ELR (cell line): ENCODE measurements around the gene TPSG1.
A peak's percentile ranks its signal among the peaks of the same experiment; 100 is the strongest.
"Not testable (repeated sequence)": the region's sequence is repeated elsewhere in the genome, so short reads cannot be mapped to it uniquely, and the experiment has no call there.

Source experiments
- DNase-seq: peaks from one replicate; pipeline ENCODE4 v3.0.0-alpha.2; 2015; ENCODE audit warnings: low read depth

TPSG1 gene

DNA sequence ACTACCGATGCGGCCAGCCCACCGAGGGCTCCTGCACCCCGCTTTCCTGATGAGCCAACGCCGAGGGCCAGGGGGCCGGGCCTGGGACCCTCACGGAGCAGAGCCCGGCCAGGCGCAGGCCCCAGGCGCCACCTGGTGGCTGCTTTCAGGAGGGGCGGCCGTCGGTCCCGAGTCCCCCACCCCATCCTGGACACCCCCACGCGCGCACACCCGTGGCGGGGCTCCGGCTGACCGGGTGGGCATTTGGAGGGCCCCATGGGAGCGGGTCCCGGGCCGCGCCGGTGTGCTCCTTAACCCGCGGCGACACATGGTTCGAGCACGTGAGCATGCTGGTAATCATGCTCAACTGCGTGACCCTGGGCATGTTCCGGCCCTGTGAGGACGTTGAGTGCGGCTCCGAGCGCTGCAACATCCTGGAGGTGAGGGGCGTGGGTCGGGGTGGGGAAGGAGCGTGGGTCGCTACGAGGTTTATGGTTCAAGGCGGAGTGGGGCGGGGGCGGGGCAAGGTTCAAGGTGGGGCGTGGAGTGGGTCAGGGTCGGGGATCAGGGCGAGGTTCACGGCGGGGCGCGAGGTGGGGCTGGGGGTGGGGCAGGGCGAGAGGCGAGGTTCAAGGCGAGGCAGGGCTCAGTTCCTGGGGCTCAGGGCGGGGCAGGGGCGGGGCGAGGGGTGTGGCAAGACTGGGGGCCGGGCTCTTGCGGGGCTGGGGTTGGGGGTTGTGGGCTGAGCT, 30.2 kb downstream of the TPSG1 start:
- no peak for DNase-seq

DNA sequence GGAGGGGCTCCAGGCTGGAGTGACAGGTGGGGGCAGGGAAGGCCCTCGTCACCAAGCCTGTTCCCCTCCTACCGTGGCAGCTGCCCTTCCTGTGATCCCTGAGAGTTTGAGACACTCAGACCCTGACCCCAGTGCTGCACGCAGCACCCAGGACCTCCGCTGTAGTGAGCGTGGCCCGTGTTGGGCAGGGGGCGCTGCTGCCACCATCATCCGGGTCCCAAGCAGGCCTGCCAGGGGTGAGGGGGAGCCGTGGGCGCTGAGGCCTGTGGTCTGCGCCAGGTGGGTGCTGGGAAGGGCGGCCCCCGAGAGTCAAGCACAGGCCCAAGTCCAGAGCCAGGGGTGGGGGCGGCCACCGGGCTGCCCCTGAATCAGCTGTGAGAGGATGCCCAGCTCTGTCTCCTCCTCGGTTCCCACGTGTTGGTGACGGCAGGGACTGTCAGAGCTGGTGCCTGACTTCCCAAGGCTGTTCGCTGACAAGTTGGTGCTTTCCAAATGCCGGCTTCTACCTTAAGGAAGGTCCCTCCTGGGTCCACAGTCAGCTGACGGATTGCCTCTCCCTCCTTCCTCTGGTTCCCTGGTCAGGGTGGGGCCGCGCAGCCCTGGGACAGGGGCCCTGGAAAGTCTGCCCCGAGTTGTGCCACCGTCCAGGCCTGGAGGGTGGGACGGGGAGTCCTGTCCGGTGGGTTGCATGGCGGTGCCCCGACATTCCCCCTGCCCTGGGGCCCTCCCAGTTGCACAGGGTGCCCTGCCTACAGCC, 31.1 kb downstream of the TPSG1 start:
- DNase-seq, result no peak

DNA sequence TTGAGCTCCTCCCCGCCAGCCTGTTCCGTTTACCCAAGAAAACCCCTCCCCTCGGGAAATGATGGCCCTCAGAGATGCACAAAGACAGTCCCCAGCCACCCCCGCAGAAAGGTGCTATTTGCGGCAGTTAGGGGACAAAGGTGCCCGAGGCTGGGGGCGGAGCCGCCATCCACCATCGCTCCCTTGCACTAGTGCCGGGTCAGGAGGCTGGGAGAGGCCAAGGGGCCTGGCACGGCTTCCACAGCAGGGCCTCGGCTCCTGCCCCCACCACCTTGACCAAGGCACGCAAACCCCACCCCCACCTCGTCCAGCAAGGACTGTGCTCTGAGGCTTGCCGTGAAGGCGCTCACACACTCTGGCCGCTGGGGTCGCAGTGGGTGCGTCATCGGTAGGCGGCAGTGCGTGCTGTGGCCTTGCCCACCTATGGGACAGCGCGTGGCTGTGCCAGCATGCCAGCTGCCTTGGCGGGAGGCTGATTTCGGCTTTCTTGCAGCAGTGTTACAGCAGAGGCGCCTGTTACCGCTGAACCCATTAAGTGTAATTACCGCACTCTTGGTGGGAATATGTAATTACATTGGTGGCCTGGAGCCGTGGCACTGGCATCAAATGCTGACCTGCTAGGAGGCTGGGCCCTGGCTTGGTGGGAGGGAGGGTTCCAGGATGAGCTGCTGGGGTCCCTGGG, 31.8 kb downstream of the TPSG1 start:
- DNase-seq, result no peak

DNA sequence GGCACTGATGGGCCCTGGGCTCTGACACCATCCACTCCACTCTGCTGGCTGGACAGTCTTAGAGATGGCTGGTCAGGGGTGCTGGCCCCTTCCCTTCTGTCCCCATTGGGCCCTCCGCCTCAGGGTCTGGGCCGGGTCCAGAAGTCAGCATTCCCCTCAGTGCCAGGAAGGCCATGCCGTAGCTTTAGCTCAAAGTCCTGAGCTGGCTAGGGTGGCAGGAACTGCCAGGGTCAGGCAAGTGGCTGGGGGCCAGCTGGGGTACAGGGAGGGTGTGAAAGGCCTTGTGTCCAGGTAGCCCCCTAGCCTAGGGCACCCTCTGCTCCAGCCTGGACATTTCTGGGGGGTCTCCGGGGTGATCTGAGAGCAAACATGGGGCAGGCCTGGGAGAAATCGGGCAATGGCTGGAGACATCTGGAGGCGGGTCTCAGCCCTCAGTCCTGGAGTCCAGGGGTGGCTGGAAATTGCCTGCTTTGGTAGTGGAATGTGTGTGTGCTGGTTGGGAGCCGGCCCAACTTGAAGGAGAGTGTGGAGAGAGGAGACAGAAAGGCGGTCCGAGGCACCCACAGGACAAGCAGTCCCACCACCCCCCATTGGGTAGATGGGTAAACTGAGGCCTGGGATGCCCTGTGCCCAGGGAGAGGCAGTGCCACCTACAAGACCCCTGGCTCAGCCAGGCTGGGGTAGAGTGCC, 32.5 kb downstream of the TPSG1 start:
- DNase-seq, result no peak

DNA sequence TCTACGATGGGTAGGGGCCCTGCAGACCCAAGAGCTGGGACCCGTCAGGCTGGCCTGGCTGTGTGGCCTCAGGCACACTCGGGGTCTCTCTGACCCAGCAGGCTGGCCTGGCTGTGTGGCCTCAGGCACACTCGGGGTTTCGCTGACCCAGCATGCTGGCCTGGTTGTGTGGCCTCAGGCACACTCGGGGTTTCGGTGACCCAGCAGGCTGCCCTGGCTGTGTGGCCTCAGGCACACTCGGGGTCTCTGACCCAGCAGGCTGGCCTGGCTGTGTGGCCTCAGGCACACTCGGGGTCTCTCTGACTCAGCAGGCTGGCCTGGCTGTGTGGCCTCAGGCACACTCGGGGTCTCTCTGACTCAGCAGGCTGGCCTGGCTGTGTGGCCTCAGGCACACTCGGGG, 34.3 kb downstream of the TPSG1 start:
- DNase-seq, result not testable (repeated sequence)

DNA sequence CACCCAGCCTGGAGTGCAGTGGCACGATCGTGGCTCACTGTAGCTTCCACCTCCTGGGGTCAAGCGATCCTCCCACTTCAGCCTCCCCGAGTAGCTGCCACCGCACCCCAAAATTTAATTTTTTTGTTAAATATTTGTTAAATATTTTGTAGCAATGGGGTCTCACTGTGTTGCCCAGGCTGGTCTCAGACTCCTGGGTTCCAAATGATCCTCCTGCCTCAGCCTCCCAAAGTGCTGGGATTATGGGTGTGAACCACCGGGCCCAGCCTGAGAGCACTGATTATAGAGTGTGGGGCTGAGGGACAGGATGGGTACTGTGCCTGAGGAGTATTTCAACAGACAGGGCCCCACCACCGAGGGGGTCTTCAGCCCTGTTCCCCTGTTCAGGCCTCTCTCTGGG, 35.6 kb downstream of the TPSG1 start:
- DNase-seq, result no peak

DNA sequence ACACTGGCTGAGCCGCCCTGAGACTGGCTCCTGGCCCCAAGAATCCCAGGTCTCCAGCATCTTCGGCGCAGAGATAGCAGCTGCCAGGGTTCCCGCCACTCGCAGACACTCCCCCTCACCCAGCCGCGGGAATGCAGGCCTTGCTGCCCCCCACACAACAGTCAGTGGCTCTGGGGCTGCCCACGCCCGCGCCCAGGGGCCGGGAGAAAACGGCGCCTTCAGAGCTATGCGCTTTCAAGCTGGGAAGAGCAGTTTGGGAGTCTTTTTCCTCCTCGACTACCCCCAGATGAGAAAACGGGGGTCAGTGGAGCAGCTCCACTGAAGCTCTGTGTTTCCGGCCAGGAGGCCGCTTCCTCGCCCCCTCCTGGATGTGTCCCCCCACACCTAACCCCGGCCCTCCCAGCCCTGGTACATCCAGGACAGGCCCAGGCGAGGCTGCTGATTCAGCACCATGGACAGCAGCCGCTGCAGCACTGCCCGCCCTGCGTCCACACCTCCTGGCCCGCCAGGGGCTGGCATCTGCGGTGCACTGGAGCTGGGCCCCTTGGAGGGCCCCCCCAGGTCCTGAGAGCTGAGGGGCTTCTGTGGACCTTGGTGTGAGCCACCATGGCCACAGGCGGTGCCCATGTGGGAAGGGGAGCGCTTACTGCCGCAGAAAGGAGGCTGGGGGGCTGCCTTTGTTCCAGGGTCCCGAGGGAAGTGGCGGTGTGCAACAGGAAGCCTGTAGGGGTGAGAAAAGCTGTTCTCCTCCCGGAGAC, 36.5 kb downstream of the TPSG1 start:
- DNase-seq, result peak; percentile 18

DNA sequence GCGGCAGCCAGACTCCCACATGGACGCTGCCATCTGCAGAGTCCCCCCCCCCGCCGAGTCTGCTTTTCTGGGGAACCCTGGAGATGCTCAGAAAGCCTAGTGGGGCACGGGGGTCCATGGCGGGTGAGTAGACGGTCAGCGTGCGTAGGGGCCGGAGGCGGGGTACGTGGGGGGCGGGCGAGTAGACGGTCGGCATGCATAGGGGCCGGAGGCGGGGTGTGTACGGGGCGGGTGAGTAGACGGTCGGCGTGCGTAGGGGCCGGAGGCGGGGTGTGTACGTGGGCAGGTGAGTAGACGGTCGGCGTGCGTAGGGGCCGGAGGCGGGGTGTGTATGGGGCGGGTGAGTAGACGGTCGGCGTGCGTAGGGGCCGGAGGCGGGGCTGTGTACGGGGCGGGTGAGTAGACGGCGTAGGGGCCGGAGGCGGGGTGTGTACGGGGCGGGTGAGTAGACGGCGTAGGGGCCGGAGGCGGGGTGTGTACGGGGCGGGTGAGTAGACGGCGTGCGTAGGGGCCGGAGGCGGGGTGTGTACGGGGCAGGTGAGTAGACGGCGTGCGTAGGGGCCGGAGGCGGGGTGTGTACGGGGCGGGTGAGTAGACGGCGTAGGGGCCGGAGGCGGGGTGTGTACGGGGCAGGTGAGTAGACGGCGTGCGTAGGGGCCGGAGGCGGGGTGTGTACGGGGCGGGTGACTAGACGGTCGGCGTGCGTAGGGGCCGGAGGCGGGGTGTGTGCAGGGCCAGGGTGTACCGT, 39.4 kb downstream of the TPSG1 start:
- not testable (repeated sequence) for DNase-seq

DNA sequence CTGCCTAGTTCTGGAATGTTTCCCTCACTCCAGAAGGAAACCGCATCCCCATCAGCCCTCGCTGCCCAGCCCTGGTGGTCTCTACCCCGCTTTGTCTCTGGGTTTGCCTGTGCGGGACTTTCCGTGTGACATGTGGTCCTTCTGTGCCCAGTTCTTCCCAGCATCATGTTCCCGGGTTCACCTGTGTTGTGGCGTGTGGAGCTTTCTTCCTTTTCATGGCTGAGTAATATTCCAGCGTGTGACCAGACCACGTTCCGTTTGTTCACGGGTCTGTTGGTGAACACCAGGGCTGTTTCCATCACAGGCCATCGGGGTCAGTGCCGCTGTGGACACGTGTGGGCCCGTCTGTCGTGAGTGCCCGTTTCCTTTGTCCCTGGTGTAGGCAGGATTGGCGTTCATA, 40.1 kb downstream of the TPSG1 start:
- no peak for DNase-seq

DNA sequence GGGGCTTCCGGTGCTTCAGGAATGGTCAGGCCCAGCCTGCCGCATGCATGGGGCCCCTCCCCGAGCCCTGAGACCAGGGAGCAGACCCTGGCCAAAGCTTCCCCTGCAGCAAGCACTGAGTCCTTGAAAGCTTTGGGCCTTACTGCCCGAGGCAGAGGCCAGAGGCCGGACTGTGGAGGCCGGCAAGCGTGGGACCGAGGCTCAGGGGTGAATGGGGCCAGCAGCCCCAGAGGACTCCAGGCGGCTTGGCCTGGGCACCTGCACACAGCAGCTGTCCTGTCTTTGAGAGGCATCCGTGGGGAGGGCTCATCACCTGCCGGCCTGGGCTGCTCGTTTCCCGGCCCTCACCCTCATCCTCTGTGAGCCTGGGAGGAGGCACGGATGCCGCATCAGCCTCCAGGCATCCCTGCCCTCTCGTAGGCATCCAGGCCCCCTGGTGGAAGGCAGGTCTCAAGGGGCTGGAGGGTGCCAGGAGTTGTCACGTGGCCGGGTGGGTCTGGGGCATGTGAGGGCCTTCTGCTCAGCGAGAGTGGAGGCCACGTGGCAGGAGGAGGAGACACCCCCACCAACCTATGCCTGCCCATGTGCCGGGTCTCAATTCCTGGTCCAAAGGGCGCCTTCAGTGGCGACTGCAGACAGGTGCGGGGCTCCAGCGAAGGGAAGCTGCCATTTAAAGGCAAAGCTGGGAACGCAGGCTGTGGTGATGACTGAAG, 40.8 kb downstream of the TPSG1 start:
- no peak for DNase-seq

DNA sequence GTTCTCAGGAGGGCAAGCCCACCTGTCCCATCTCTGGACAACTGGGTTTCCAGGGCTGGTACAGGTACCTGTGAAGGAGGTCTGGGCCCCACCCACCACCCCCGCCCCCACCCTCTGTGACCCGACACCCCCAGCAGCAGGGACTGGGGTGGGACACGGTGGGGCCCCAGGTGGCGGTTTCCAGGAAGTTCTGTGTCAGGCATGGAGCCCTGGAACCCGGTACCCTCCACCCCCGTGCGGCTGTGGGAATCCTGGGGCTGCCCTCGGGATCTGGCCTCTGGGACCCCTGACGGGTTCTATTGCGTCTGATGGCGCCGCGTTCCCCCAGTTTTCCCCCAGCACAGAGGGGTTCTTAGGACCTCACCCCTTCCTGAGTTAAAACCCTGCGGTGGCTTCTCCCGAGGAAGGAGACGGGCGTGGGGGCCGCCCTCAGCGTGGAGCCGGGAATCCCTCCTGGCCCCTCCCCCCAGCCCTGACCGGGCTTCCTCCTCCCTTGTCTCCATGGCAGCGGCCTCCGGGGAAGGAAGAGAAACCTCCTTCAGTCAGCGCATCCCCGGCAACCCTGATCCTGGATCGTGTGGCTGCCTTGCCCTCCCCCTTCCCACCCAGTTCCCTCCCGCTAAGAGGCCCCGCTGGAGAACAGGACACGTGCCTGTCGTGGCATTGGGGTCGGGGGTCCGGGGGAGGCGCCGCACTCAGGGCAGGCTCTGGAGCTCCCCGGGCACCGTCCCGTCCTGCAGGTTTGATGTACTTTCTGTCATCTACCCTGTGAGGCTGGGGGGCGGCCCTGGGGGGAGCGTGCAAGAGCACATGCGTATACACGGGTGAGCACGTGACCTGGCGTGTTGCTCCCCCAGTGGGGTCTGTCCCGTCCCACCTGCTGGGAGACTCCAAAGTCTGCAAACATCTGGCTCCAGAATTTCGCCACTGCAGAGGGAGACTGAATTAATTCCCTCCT, 41.8 kb downstream of the TPSG1 start:
- no peak for DNase-seq

DNA sequence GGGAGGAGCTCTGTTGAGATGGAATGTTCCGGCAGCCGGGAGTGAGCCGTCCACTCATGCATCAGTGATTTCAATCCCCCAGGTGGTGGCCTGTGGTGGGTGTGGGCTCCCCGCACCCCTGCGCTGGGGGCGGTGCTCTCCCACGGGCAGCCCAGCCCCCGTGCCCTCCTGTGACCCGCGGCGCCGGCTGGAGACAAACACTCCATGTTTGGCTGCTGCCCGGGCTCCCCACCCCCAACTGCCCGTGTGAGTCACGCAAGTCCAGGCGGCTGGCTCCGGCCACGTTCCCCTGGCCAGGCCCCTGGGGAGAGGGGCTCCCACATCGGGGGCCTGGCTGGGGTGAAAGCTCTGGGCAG, 42.8 kb downstream of the TPSG1 start:
- no peak for DNase-seq

DNA sequence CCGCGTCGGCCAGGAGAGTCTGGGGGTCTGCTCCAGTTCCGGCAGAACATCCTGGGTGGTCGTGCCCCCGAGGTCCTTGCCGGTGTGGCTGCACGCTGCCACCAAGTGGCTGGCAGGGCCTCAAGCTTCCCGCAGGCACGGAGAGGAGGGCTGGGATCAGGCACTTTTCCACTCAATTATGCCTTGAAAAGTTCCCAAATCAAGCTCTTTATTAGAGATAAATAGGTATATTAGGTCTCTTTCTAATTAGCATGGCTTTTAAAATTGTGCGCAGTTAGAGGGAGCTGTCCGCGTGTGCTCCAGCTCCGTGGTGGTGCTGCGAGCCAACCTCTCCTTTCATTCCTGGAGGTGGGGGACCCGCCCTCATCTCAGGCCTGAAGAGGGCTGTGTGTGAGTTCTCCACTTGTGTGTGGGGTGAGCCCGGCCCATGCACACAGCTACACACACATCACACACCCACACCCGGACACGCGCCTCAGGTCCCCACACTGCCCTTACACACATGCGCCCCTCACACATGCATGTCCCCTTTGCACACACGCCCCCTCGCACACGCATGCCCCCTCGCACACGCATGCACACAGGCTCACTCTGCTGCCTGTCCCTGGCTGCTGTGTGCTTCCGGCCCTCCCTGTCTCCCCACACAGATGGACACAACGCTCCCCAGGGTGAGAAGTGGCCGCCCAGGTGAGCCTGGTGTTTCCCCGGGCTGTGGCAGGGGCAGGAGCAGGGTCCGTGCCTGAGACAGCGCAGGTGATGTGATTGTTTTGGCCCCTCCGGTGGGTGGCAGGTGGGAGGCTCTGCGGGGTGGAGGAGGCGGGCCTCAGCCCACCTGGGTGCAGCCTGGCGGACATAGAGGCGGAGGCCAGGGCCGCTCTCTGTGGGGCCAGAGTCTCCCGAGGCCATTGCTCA, 43.4 kb downstream of the TPSG1 start:
- DNase-seq, result no peak

DNA sequence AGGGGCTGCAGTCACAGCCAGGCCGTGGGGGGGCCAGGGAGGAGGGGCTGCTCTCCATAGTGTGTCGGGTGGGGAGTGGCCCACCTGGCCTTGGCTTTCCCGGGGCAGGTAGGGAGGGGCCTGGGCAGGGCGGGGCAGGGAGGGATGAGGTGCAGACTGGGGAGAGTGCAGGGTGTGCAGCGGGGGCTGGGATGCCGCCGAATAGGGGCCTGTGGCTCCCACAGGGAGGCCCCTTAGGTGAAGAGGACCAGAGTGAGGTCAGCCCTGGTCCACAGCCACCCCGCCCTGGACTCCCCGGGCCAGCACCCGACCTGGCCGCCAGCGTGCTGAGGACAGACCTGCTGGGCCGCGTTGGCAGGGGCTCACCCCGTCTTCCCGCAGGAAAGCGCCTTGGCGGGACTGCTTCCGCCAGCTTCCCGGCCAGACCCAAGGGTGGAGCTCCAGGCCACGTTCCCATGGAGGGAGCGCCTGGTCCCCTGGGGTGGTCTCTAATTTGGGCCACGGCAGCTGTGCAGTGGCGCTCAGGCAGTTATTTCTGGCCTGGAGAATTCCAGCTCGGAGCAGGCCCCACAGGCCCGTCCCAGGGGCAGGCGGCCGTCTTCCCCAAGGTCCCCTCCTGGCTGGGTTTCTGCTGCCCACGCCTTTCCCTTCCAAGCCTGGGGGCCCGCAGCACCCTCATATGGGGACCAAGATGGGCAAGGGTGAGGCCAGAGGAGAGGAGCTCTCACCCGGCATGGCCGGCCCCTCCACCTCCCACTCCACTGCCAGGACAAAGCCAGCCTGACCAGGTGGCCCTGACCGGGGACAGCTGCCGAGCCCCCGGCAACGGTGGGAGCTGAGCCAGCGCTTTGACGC, 44.3 kb downstream of the TPSG1 start:
- no peak for DNase-seq

DNA sequence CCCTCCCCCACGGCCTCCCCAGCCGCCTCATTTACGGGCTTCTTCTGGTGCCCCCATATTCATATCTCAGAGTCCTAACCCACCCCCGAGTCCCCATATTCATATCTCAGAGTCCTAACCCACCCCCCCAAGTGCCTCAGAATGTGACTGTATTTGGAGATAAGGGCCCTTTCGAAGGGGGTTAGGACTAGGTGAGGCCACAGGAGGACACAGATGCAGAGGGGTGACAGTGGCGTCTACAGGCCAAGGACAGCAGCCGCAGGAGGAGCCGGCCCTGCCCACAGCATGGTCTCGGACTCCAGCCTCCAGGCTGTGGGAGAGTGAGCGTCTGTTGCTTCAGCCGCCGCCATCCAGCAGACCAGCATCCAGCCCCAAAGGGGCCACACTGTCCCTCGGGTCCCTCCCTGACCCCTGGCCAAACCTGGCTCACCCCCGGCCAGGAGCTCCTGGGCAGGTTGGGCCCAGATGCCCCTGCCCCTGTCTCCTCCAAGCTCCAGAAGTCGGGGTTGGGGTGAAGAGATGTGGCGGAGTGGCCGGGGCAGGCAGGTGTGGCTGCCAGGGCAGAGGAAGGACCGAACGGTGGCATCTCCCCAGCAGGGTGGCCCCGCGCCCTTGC, 46.7 kb downstream of the TPSG1 start:
- DNase-seq, result no peak

DNA sequence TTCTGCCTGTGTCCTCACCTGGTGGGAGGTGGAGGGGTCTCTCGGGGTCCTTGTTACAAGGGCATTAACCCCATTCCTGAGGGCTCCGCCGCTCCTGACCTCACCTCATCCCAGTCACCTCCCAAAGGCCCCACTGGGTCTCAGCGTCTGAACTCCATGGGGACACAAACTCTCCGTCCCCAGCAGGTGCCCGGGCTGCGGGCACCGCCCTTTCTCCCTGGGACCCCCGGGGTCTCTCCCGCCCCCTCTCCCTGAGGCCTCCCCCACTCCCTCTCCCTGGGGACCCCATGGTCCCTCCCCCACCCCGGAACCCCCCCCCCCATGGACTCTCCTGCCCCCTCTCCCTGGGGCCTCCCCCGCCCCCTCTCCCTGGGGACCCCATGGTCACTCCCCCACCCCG, 47.3 kb downstream of the TPSG1 start:
- no peak for DNase-seq

DNA sequence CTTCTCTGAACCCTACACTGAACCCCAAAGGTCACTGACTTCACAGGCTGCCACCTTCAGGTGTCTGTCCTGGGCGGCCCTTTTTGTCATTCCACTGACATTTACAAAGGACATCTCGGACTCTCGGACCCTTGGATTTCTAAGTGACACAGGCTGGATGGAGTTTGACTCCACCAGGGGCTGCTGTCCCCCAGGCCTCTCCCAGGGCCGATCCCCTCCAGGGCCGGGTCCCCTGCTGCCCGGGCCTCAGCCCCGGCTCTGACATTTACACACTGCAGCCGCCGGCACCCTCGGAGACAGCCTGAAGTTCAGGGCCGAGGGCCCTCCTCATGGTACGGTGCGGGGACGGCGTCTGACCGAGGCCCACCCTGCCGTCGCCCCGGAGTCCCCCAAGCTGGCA, 48.0 kb downstream of the TPSG1 start:
- DNase-seq, result no peak
